SK-N-SH treated with all-trans-retinoic acid at 6 μM for 48 hours (cell line): ENCODE measurements around the gene GALR1.
"Not testable (repeated sequence)": the region's sequence is repeated elsewhere in the genome, so short reads cannot be mapped to it uniquely, and the experiment has no call there.

Source experiments
- ATAC-seq: fragments of 200-7000 bp; cut with Tn5 transposase; 3 replicates; pipeline ENCODE4 v1.9.1; 2020; ENCODE audit warnings: mild to moderate bottlenecking, moderate library complexity
- ARNTL ChIP-seq: fragments of 450-650 bp; formaldehyde crosslinking; IDR thresholded peaks from 2 replicates; pipeline ENCODE4 v1.5.0; 2020; ENCODE audit warnings: low read depth, mild to moderate bottlenecking, moderate library complexity, borderline replicate concordance
- BACH2 ChIP-seq: fragments of 250-450 bp; sonication (Bioruptor Pico); IDR thresholded peaks from 2 replicates; pipeline ENCODE4 v1.9.0; 2021; ENCODE audit warnings: mild to moderate bottlenecking, borderline replicate concordance
- CREB5 ChIP-seq: fragments of 250-450 bp; sonication (Bioruptor Pico); IDR thresholded peaks from 2 replicates; pipeline ENCODE4 v1.5.1; 2020; ENCODE audit warnings: low read depth, mild to moderate bottlenecking, moderate library complexity
- CSDC2 ChIP-seq: fragments of 250-450 bp; sonication (Bioruptor Pico); IDR thresholded peaks from 2 replicates; pipeline ENCODE4 v1.5.0; 2020; ENCODE audit warnings: mild to moderate bottlenecking, moderate library complexity
- CSRNP3 ChIP-seq: fragments of 250-450 bp; sonication (Bioruptor Pico); IDR thresholded peaks from 2 replicates; pipeline ENCODE4 v1.5.1; 2021; ENCODE audit warnings: mild to moderate bottlenecking, moderate library complexity
- ESRRG ChIP-seq: fragments of 250-450 bp; sonication (Bioruptor Pico); IDR thresholded peaks from 2 replicates; pipeline ENCODE4 v1.6.1; 2021; ENCODE audit warnings: mild to moderate bottlenecking
- GLIS3 ChIP-seq: fragments of 250-450 bp; sonication (Bioruptor Pico); IDR thresholded peaks from 2 replicates; pipeline ENCODE4 v1.5.0; 2020; ENCODE audit warnings: mild to moderate bottlenecking, moderate library complexity
- ISL1 ChIP-seq: fragments of 250-450 bp; sonication (Bioruptor Pico); IDR thresholded peaks from 2 replicates; pipeline ENCODE4 v2.1.2; 2022; ENCODE audit warnings: mild to moderate bottlenecking, moderate library complexity
- OSR1 ChIP-seq: fragments of 250-450 bp; sonication (Bioruptor Pico); IDR thresholded peaks from 2 replicates; pipeline ENCODE4 v1.8.0; 2022; ENCODE audit warnings: moderate library complexity, mild to moderate bottlenecking, inconsistent platforms
- PATZ1 ChIP-seq: fragments of 250-450 bp; sonication (Bioruptor Pico); IDR thresholded peaks from 2 replicates; pipeline ENCODE4 v1.8.0; 2020; ENCODE audit warnings: mild to moderate bottlenecking, moderate library complexity, borderline replicate concordance
- PPARA ChIP-seq: fragments of 250-450 bp; sonication (Bioruptor Pico); IDR thresholded peaks from 2 replicates; pipeline ENCODE4 v1.5.0; 2020; ENCODE audit warnings: mild to moderate bottlenecking, borderline replicate concordance
- RARB ChIP-seq: fragments of 250-450 bp; sonication (Bioruptor Pico); IDR thresholded peaks from 2 replicates; pipeline ENCODE4 v1.8.0; 2021; ENCODE audit warnings: mild to moderate bottlenecking, moderate library complexity
- SNAI2 ChIP-seq: fragments of 250-450 bp; sonication (Bioruptor Pico); IDR thresholded peaks from 2 replicates; pipeline ENCODE4 v1.5.0; 2020; ENCODE audit warnings: mild to moderate bottlenecking, moderate library complexity
- TOX ChIP-seq: fragments of 250-450 bp; sonication (Bioruptor Pico); IDR thresholded peaks from 2 replicates; pipeline ENCODE4 v1.8.0; 2021; ENCODE audit warnings: mild to moderate bottlenecking, moderate library complexity, borderline replicate concordance
- TSHZ2 ChIP-seq: fragments of 250-450 bp; sonication (Bioruptor Pico); IDR thresholded peaks from 2 replicates; pipeline ENCODE4 v1.5.0; 2020; ENCODE audit warnings: mild to moderate bottlenecking, moderate library complexity
- ZC3H10 ChIP-seq: fragments of 250-450 bp; sonication (Bioruptor Pico); IDR thresholded peaks from 2 replicates; pipeline ENCODE4 v1.5.1; 2021; ENCODE audit warnings: mild to moderate bottlenecking, moderate library complexity
- ZFP3 ChIP-seq: fragments of 250-450 bp; sonication (Bioruptor Pico); IDR thresholded peaks from 2 replicates; pipeline ENCODE4 v1.5.0; 2020; ENCODE audit warnings: mild to moderate bottlenecking, moderate library complexity
- ZFP30 ChIP-seq: fragments of 450-650 bp; formaldehyde crosslinking; IDR thresholded peaks from 2 replicates; pipeline ENCODE4 v1.5.0; 2022; ENCODE audit warnings: mild to moderate bottlenecking, moderate library complexity
- ZNF565 ChIP-seq: fragments of 450-650 bp; formaldehyde crosslinking; conservative IDR thresholded peaks from 2 replicates; pipeline ENCODE4 v1.5.0; 2020; ENCODE audit warnings: low read depth, mild to moderate bottlenecking, moderate library complexity
- ZNF70 ChIP-seq: fragments of 450-650 bp; formaldehyde crosslinking; IDR thresholded peaks from 2 replicates; pipeline ENCODE4 v1.5.0; 2020; ENCODE audit warnings: mild to moderate bottlenecking, moderate library complexity
- ZNF8 ChIP-seq: fragments of 450-650 bp; formaldehyde crosslinking; IDR thresholded peaks from 2 replicates; pipeline ENCODE4 v1.5.0; 2020; ENCODE audit warnings: mild to moderate bottlenecking, moderate library complexity

The GALR1 gene

GRCh38 chr18:77263466-77263763, 13.8 kb downstream of the GALR1 start (continued):
- TF ChIP-seq CREB5, result no peak
- no peak for TF ChIP-seq ZFP3
- no peak for TF ChIP-seq CSRNP3 (CRISPR knock-in tag)

- TF ChIP-seq ISL1 (CRISPR knock-in tag) (no peak), ZFP30 (CRISPR knock-in tag) (no peak), PPARA (CRISPR knock-in tag) (no peak), ESRRG (CRISPR knock-in tag) (no peak), TSHZ2 (CRISPR knock-in tag) (no peak)
- no peak for ATAC-seq
These were observed 18.3 kb downstream of the GALR1 start for GRCh38 chr18:77267969-77268368.

- TF ChIP-seq BACH2 (no peak), CSRNP3 (CRISPR knock-in tag) (no peak), ZC3H10 (no peak), ARNTL (CRISPR knock-in tag) (no peak), CSDC2 (CRISPR knock-in tag) (no peak), ZNF70 (CRISPR knock-in tag) (no peak), SNAI2 (CRISPR knock-in tag) (no peak), TOX (CRISPR knock-in tag) (no peak), GLIS3 (CRISPR knock-in tag) (no peak), ESRRG (CRISPR knock-in tag) (no peak), ZNF8 (CRISPR knock-in tag) (no peak), PPARA (CRISPR knock-in tag) (no peak), PATZ1 (no peak), ZNF565 (CRISPR knock-in tag) (no peak), OSR1 (CRISPR knock-in tag) (no peak), ZFP3 (no peak)
- no peak for ATAC-seq
These were observed 18.8 kb downstream of the GALR1 start for GRCh38 chr18:77268456-77268855.

GRCh38 chr18:77271576-77272481, 22.2 kb downstream of the GALR1 start:
- no peak for ATAC-seq
- TF ChIP-seq TOX (CRISPR knock-in tag) (no peak), RARB (CRISPR knock-in tag) (no peak), ESRRG (CRISPR knock-in tag) (no peak), CREB5 (no peak), TSHZ2 (CRISPR knock-in tag) (no peak), ZNF8 (CRISPR knock-in tag) (no peak), OSR1 (CRISPR knock-in tag) (no peak), ISL1 (CRISPR knock-in tag) (no peak), ARNTL (CRISPR knock-in tag) (no peak), SNAI2 (CRISPR knock-in tag) (no peak), ZNF565 (CRISPR knock-in tag) (no peak), GLIS3 (CRISPR knock-in tag) (no peak)

GRCh38 chr18:77290841-77291240, 41.2 kb downstream of the GALR1 start:
- ATAC-seq, result not testable (repeated sequence)
